GM23248 (cell line): ENCODE results near the gene CDC42SE1.

ENCODE experiments used
- EZH2 ChIP-seq: fragments of 200-600 bp; sonication (generic); IDR thresholded peaks from 2 replicates; pipeline ENCODE4 v1.6.1; 2018; ENCODE audit warnings: antibody characterized with exemption, mild to moderate bottlenecking; ENCODE audit not compliant: insufficient read depth, poor library complexity, severe bottlenecking
- EZH2phosphoT487 ChIP-seq: fragments of 200-600 bp; sonication (generic); IDR thresholded peaks from 2 replicates; pipeline ENCODE4 v1.6.1; 2018; ENCODE audit warnings: antibody characterized with exemption, moderate library complexity, mild to moderate bottlenecking, low read depth; ENCODE audit not compliant: insufficient read depth

DNA sequence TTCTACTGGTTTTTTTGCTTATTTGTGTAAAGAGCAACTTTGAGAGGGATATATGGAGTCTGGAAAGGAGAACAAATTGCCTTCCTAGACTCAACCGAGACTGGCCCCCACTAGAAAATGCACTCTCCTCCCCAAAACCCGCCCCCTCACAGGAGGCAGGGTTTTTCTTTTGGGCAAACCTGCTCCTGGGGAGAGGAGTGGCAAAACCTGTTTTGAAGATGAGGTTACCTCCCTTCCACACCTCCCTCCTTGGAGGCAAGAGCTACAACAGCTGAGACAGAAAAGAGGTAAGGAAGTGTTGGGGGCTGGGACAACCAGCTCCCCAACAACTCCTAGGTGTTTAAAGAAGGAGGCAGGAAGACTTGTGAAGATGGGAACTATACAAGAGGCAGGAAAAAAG, 23.1 kb downstream of the CDC42SE1 start, which contains the start of gene BNIPL:
- TF ChIP-seq EZH2 = no peak
- TF ChIP-seq EZH2phosphoT487 = no peak
